HepG2 (cell line): Measurements from ENCODE around the gene GADD45GIP1. TPM values are rescaled to one million over a fixed set of nuclear protein-coding genes. Genes with fewer than 3 reads are reported as not detected.
A peak's percentile ranks its signal among the peaks of the same experiment; 100 is the strongest.

ENCODE experiments used
- ATAC-seq: fragments of 200-7000 bp; cut with Tn5 transposase; 3 replicates; pipeline ENCODE4 v1.9.1; 2020; ENCODE audit warnings: mild to moderate bottlenecking, moderate library complexity
- BruUV-seq: library from RNA; stranded (reverse); fragments of 400-500 nt; replicated peaks from 2 replicates; lab custom pipeline; 2021; lab: Mats Ljungman, UMichigan
- CTCF ChIA-PET: fragments of 300-600 bp; formaldehyde crosslinking; extraction: SDS; loops from one replicate; lab custom pipeline; 2021; ENCODE audit warnings: low total read pairs, inconsistent platforms, low intra/inter-chr PET ratio; lab: Yijun Ruan, JAX
- POLR2A ChIA-PET: fragments of 350-600 bp; sonication (Branson Sonifier 250); formaldehyde crosslinking; loops from one replicate; lab custom pipeline; 2020; ENCODE audit warnings: antibody characterized with exemption, inconsistent platforms; lab: Yijun Ruan, JAX
- DNase-seq: peaks from one replicate; pipeline ENCODE4 v3.0.0-alpha.2; 2015; ENCODE audit warnings: low spot score
- FAIRE-seq: peaks from 3 replicates; lab custom pipeline; 2011; peaks lifted over from hg19 to GRCh38; lab: Jason Lieb, UNC
- H2AFZ ChIP-seq: one replicate; pipeline ENCODE4 v1.6.1; 2011; ENCODE audit warnings: low read length, inconsistent platforms
- H3K27ac ChIP-seq: fragments of 300-600 bp; 3 replicates; pipeline ENCODE4 v1.8.0; 2011; ENCODE audit warnings: mixed run types, mild to moderate bottlenecking, mixed read lengths, low read length, inconsistent platforms; ENCODE audit not compliant: insufficient read depth; ENCODE audit errors: extremely low read length
- H3K27me3 ChIP-seq, 2 experiments: fragments of 200-600 bp in 1 of 2; 2 replicates in 1 of 2; 3 replicates in 1 of 2; pipeline versions ENCODE4 v1.6.0 to v1.8.0; 2011; ENCODE audit warnings: low read length in 2 of 2, mild to moderate bottlenecking in 2 of 2, moderate library complexity in 2 of 2, inconsistent platforms in 1 of 2; ENCODE audit not compliant: insufficient read depth in 2 of 2, control insufficient read depth in 1 of 2
- H3K36me3 ChIP-seq, 2 experiments: fragments of 200-600 bp in 1 of 2; replicated peaks in 1 of 2; 2 replicates in 1 of 2; 3 replicates in 1 of 2; pipeline versions ENCODE4 v1.5.1 to v1.8.0; 2011; ENCODE audit warnings: low read length in 2 of 2, inconsistent platforms in 1 of 2; ENCODE audit not compliant: insufficient read depth in 2 of 2, control insufficient read depth in 1 of 2
- H3K4me1 ChIP-seq: 2 replicates; pipeline ENCODE4 v1.5.1; 2012; ENCODE audit warnings: low read length, inconsistent platforms; ENCODE audit not compliant: insufficient read depth
- H3K4me2 ChIP-seq: 2 replicates; pipeline ENCODE4 v1.6.0; 2011; ENCODE audit warnings: low read depth, low read length, inconsistent platforms
- H3K4me3 ChIP-seq, 3 experiments: fragments of 200-600 bp in 1 of 3; sonication (generic), shearing (Covaris generic) in 1 of 3; replicated peaks in 1 of 3; 2 replicates each; pipeline ENCODE4 v1.5.1; 2011 to 2016; ENCODE audit warnings: low read length in 3 of 3, inconsistent platforms in 2 of 3, low read depth in 2 of 3, mild to moderate bottlenecking in 2 of 3, control low read depth in 1 of 3, mixed read lengths in 1 of 3; ENCODE audit not compliant: insufficient read depth in 1 of 3
- H3K79me2 ChIP-seq: one replicate; pipeline ENCODE4 v1.6.1; 2011; ENCODE audit warnings: low read length, inconsistent platforms; ENCODE audit not compliant: insufficient read depth
- H3K9ac ChIP-seq: 2 replicates; pipeline ENCODE4 v1.6.0; 2011; ENCODE audit warnings: mild to moderate bottlenecking, low read depth, low read length, inconsistent platforms; ENCODE audit not compliant: insufficient read depth
- H3K9me3 ChIP-seq: 2 replicates; pipeline ENCODE4 v1.5.1; 2012; ENCODE audit warnings: mild to moderate bottlenecking, low read length
- H4K20me1 ChIP-seq: 2 replicates; pipeline ENCODE4 v1.6.0; 2011; ENCODE audit warnings: inconsistent platforms, mild to moderate bottlenecking, low read length, moderate library complexity; ENCODE audit not compliant: insufficient read depth
- MAFG ChIP-seq: sonication (generic); formaldehyde crosslinking; IDR thresholded peaks from 2 replicates; pipeline ENCODE4 v1.5.1; 2020; ENCODE audit warnings: mild to moderate bottlenecking, missing genetic modification reagents
- ZFP1 ChIP-seq: IDR thresholded peaks from 2 replicates; pipeline ENCODE4 v1.6.1; 2016
- ZFP82 ChIP-seq: sonication (generic); formaldehyde crosslinking; IDR thresholded peaks from 2 replicates; pipeline ENCODE4 v1.5.1; 2020; ENCODE audit warnings: mild to moderate bottlenecking, missing genetic modification reagents, borderline replicate concordance
- ZNF670 ChIP-seq: sonication (generic); formaldehyde crosslinking; IDR thresholded peaks from 2 replicates; pipeline ENCODE4 v1.8.0; 2022; ENCODE audit warnings: mild to moderate bottlenecking, missing genetic modification reagents, borderline replicate concordance
- ZNF816 ChIP-seq: sonication (generic); formaldehyde crosslinking; IDR thresholded peaks from 2 replicates; pipeline ENCODE4 v1.8.0; 2022; ENCODE audit warnings: missing genetic modification reagents, mild to moderate bottlenecking, borderline replicate concordance
- ZSCAN21 ChIP-seq: sonication (generic); formaldehyde crosslinking; IDR thresholded peaks from 2 replicates; pipeline ENCODE4 v1.8.0; 2022; ENCODE audit warnings: mild to moderate bottlenecking, missing genetic modification reagents, moderate library complexity, borderline replicate concordance
- WGBS: methylation state at CpG from one replicate; pipeline ENCODE4 v1.1.6; 2017; ENCODE audit warnings: low lambda C conversion rate; 5-methylcytosine and 5-hydroxymethylcytosine counted together
- in situ Hi-C: cut with HindIII; loops from 2 replicates; pipeline ENCODE4 v1.10.0; 2017; ENCODE audit warnings: low pct_unique_long_range_greater_than_20kb; ENCODE audit not compliant: extremely low pct_ligation_motif_present
- intact Hi-C: fragments of 100-400 bp; cut with micrococcal nuclease; formaldehyde crosslinking; loops from one replicate; pipeline ENCODE4 v1.10.0; 2022; ENCODE audit not compliant: unreplicated experiment
- polyA plus RNA-seq, 8 experiments: library from polyadenylated mRNA; depleted of rRNA in 3 of 8; stranded (reverse) in 7 of 8; unstranded in 1 of 8; fragments of >200 nt; fragmentation: Illumina TruSeq in 4 of 8; extraction: Trizol in 4 of 8; gene quantifications; 2 replicates each; pipeline versions ENCODE4 v1.2.1 to v1.2.3, GENCODE V29; 2011 to 2016; ENCODE audit warnings: low read depth in 4 of 8, missing spikeins in 1 of 8, mixed read lengths in 1 of 8; ENCODE audit not compliant: insufficient read depth in 1 of 8
- total RNA-seq, 5 experiments: library from RNA; depleted of rRNA; stranded (reverse); fragments of >200 nt; fragmentation: Illumina TruSeq; extraction: Trizol; gene quantifications; 2 replicates each; pipeline ENCODE4 v1.2.3, GENCODE V29; 2016; ENCODE audit warnings: low read depth in 1 of 5
- TF ChIP-seq, protein P1 (sequence below), 2 experiments: IDR thresholded peaks; 2 replicates each; pipeline ENCODE4 v1.6.1; 2011 to 2012; ENCODE audit warnings: low read length in 2 of 2, borderline replicate concordance in 1 of 2, low read depth in 1 of 2, mild to moderate bottlenecking in 1 of 2, moderate library complexity in 1 of 2
- TF ChIP-seq, protein P2 (sequence below): sonication (generic); formaldehyde crosslinking; IDR thresholded peaks from 2 replicates; pipeline ENCODE4 v1.5.1; 2020; ENCODE audit warnings: mild to moderate bottlenecking, moderate library complexity, missing genetic modification reagents

Gene GADD45GIP1
- total and polyA plus RNA-seq, 2 of the 13 experiments (the other 11 are each of a cell fraction or from before 2014, with no cell fraction given): 24.6 to 30.7 TPM

DNA sequence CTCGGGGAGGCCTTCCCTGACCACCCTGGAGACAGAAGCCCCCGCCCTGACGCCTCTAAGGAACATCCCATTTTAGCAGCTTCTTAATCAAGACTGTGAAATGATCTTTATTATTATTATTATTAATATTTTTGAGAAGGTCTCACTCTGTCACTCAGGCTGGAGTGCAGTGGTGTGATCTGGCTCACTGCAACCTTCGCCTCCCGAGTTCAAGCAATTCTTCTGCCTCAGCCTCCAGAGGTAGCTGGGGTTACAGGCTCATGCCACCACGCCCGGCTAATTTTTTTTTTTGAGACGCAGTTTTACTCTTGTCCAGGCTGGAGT lies 8.8 kb upstream of the GADD45GIP1 start:
- ChIA-PET CTCF (interaction anchor here (0.7 to 2.0 kb wide), 6 partner anchors 12 to 269 kb away, joined by 3 to 18 read pairs (median 6); no protein-coding TSS in a partner anchor), POLR2A (interaction anchor here (0.9 to 1.3 kb wide), 15 partner anchors 8 to 184 kb away, joined by 3 to 8 read pairs (median 4); partner anchors contain the start of genes FARSA, IER2, RAD23A and STX10)
- H3K79me2 ChIP-seq: no peaks in the 10 kb centered on the region
- no peak for ATAC-seq
- WGBS: 40% methylated on average over 8 of the region's 8 CpGs
- H3K27ac ChIP-seq: peak overlapping the region; percentile 43
- intact Hi-C loops (loop anchor here (1.0 kb wide), 1 partner anchor 80 kb away; no protein-coding TSS in a partner anchor), in situ Hi-C loops (no loop called here)
- FAIRE-seq: peak; percentile 30
- TF ChIP-seq MAFG (CRISPR knock-in tag) (no peak), ZFP1 (no peak), ZFP82 (CRISPR knock-in tag) (peak; percentile 63; the same call in 1 of the 2 replicates), ZSCAN21 (CRISPR knock-in tag) (no peak), ZNF816 (CRISPR knock-in tag) (peak; percentile 69; the same call in 1 of the 2 replicates), ZNF670 (peak; percentile 62; the same call in 1 of the 2 replicates)
- TF ChIP-seq, protein P1, sequence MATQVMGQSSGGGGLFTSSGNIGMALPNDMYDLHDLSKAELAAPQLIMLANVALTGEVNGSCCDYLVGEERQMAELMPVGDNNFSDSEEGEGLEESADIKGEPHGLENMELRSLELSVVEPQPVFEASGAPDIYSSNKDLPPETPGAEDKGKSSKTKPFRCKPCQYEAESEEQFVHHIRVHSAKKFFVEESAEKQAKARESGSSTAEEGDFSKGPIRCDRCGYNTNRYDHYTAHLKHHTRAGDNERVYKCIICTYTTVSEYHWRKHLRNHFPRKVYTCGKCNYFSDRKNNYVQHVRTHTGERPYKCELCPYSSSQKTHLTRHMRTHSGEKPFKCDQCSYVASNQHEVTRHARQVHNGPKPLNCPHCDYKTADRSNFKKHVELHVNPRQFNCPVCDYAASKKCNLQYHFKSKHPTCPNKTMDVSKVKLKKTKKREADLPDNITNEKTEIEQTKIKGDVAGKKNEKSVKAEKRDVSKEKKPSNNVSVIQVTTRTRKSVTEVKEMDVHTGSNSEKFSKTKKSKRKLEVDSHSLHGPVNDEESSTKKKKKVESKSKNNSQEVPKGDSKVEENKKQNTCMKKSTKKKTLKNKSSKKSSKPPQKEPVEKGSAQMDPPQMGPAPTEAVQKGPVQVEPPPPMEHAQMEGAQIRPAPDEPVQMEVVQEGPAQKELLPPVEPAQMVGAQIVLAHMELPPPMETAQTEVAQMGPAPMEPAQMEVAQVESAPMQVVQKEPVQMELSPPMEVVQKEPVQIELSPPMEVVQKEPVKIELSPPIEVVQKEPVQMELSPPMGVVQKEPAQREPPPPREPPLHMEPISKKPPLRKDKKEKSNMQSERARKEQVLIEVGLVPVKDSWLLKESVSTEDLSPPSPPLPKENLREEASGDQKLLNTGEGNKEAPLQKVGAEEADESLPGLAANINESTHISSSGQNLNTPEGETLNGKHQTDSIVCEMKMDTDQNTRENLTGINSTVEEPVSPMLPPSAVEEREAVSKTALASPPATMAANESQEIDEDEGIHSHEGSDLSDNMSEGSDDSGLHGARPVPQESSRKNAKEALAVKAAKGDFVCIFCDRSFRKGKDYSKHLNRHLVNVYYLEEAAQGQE (IDR thresholded peaks at IDR 0.05; ENCODE audit: borderline replicate concordance in 1 of 2, low read depth in 1 of 2, low read length in 2 of 2): no peak
- TF ChIP-seq, protein P2, sequence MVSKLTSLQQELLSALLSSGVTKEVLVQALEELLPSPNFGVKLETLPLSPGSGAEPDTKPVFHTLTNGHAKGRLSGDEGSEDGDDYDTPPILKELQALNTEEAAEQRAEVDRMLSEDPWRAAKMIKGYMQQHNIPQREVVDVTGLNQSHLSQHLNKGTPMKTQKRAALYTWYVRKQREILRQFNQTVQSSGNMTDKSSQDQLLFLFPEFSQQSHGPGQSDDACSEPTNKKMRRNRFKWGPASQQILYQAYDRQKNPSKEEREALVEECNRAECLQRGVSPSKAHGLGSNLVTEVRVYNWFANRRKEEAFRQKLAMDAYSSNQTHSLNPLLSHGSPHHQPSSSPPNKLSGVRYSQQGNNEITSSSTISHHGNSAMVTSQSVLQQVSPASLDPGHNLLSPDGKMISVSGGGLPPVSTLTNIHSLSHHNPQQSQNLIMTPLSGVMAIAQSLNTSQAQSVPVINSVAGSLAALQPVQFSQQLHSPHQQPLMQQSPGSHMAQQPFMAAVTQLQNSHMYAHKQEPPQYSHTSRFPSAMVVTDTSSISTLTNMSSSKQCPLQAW (CRISPR knock-in tag): no peak
- H3K9ac ChIP-seq: peak overlapping the region; percentile 68; the same call in 1 of the 2 replicates
- no peaks in the 10 kb centered on the region for H3K9me3 ChIP-seq
- H3K4me1 ChIP-seq: peaks cover 11% of the 10 kb centered on the region
- no peak for DNase-seq
- H3K4me2 ChIP-seq: peak overlapping the region; percentile 93
- no peaks in the 10 kb centered on the region for H4K20me1 ChIP-seq
- H3K4me3 ChIP-seq: peak overlapping the region in 2 of 3 experiments; percentile 32 to 66; a peak in 4 of 6 replicates
- H2AFZ ChIP-seq: peak overlapping the region; percentile 56
- H3K36me3 ChIP-seq: no peaks in the 10 kb centered on the region
- BruUV-seq: no TSS peak
- 0 out of 5 replicates have a peak, but pooled peaks cover 0 to 3% of the 10 kb centered on the region in 2 experiments for H3K27me3 ChIP-seq
